Neuronal stem cell (in vitro differentiated cells): ENCODE results near the gene LOXL1.

Source experiments
- DNase-seq: peaks from one replicate; pipeline ENCODE4 v3.0.0-alpha.2; 2013; ENCODE audit warnings: low spot score
- H2AFZ ChIP-seq: one replicate; pipeline ENCODE4 v1.6.1; 2013; ENCODE audit warnings: mild to moderate bottlenecking, low read length, inconsistent platforms
- H2AK5ac ChIP-seq: 2 replicates; pipeline ENCODE4 v1.6.1; 2013; ENCODE audit warnings: low read depth, mild to moderate bottlenecking, inconsistent platforms, low read length, moderate library complexity, mixed read lengths
- H2BK120ac ChIP-seq: 2 replicates; pipeline ENCODE4 v1.6.1; 2013; ENCODE audit warnings: low read depth, mild to moderate bottlenecking, inconsistent platforms, low read length, moderate library complexity, mixed read lengths
- H2BK12ac ChIP-seq: one replicate; pipeline ENCODE4 v1.6.1; 2013; ENCODE audit warnings: low read length, inconsistent platforms
- H2BK15ac ChIP-seq: 2 replicates; pipeline ENCODE4 v1.6.1; 2013; ENCODE audit warnings: mild to moderate bottlenecking, low read length, inconsistent platforms, mixed read lengths
- H2BK5ac ChIP-seq: one replicate; pipeline ENCODE4 v1.6.1; 2013; ENCODE audit warnings: inconsistent platforms, mild to moderate bottlenecking, low read length, moderate library complexity
- H3K14ac ChIP-seq: one replicate; pipeline ENCODE4 v1.6.1; 2013; ENCODE audit warnings: low read length, inconsistent platforms
- H3K18ac ChIP-seq: 2 replicates; pipeline ENCODE4 v1.6.1; 2013; ENCODE audit warnings: low read length, inconsistent platforms
- H3K23ac ChIP-seq: 2 replicates; pipeline ENCODE4 v1.6.1; 2013; ENCODE audit warnings: low read depth, mild to moderate bottlenecking, mixed read lengths, low read length, inconsistent platforms; ENCODE audit not compliant: poor library complexity
- H3K27ac ChIP-seq: replicated peaks from 3 replicates; pipeline ENCODE4 v1.5.1; 2013; ENCODE audit warnings: low read length, inconsistent platforms
- H3K27me3 ChIP-seq, 3 experiments: 2 replicates each; pipeline ENCODE4 v1.6.1; 2013; ENCODE audit warnings: low read length in 3 of 3, mild to moderate bottlenecking in 2 of 3, inconsistent platforms in 1 of 3, low read depth in 1 of 3, mixed read lengths in 1 of 3, moderate library complexity in 1 of 3; ENCODE audit not compliant: control insufficient read depth in 3 of 3, insufficient read depth in 3 of 3
- H3K36me3 ChIP-seq, 2 donors: replicated peaks in 1 of 2; 2 replicates each; pipeline ENCODE4 v1.6.1; 2013; ENCODE audit warnings: low read length in 2 of 2; ENCODE audit not compliant: control insufficient read depth in 2 of 2, insufficient read depth in 2 of 2
- H3K4ac ChIP-seq: 2 replicates; pipeline ENCODE4 v1.6.1; 2013; ENCODE audit warnings: inconsistent platforms, mild to moderate bottlenecking, low read length, moderate library complexity
- H3K4me1 ChIP-seq, 2 donors: 1 replicate in 1 of 2; 2 replicates in 1 of 2; pipeline ENCODE4 v1.6.1; 2013; ENCODE audit warnings: low read length in 2 of 2, low read depth in 1 of 2; ENCODE audit not compliant: control insufficient read depth in 2 of 2, insufficient read depth in 1 of 2
- H3K4me2 ChIP-seq: one replicate; pipeline ENCODE4 v1.6.1; 2013; ENCODE audit warnings: mild to moderate bottlenecking, low read length, inconsistent platforms; ENCODE audit not compliant: insufficient read depth, poor library complexity, severe bottlenecking
- H3K4me3 ChIP-seq, 2 donors: 2 replicates each; pipeline ENCODE4 v1.5.1; 2013; ENCODE audit warnings: low read length in 2 of 2, mild to moderate bottlenecking in 2 of 2, inconsistent platforms in 1 of 2, moderate library complexity in 1 of 2
- H3K79me1 ChIP-seq: one replicate; pipeline ENCODE4 v1.6.1; 2013; ENCODE audit warnings: low read depth, mild to moderate bottlenecking, inconsistent platforms, low read length, moderate library complexity
- H3K9ac ChIP-seq: one replicate; pipeline ENCODE4 v1.6.1; 2013; ENCODE audit warnings: mild to moderate bottlenecking, low read depth, low read length, inconsistent platforms; ENCODE audit not compliant: poor library complexity
- H3K9me3 ChIP-seq, 2 donors: replicated peaks in 1 of 2; 2 replicates each; pipeline versions ENCODE3 to v1.6.1; 2013; ENCODE audit warnings: low read length in 2 of 2, mild to moderate bottlenecking in 2 of 2, inconsistent platforms in 1 of 2, low read depth in 1 of 2, mixed read lengths in 1 of 2, moderate library complexity in 1 of 2; ENCODE audit not compliant: control insufficient read depth in 2 of 2, insufficient read depth in 1 of 2
- H4K8ac ChIP-seq: one replicate; pipeline ENCODE4 v1.6.1; 2013; ENCODE audit warnings: low read depth, mild to moderate bottlenecking, inconsistent platforms, low read length, moderate library complexity
- H4K91ac ChIP-seq: one replicate; pipeline ENCODE4 v1.6.1; 2013; ENCODE audit warnings: low read length, low read depth, mild to moderate bottlenecking, inconsistent platforms; ENCODE audit not compliant: poor library complexity
- WGBS, 2 donors: extraction: QIAGEN DNeasy Blood & Tissue Kit; methylation state at CpG; one replicate each; pipeline ENCODE4 v1.1.7; 2013; ENCODE audit warnings: missing lambda C conversion rate in 2 of 2, mixed read lengths in 1 of 2; ENCODE audit not compliant: insufficient read length in 2 of 2, insufficient replicate concordance in 1 of 2; ENCODE audit errors: extremely low coverage in 2 of 2; 5-methylcytosine and 5-hydroxymethylcytosine counted together

The LOXL1 gene

GRCh38 chr15:73927476-73928240, 1.4 kb downstream of the LOXL1 start:
- peaks cover 41 to 42% of the 10 kb centered on the region in 2 donors for H3K4me1 ChIP-seq
- peak overlapping the region; percentile 99 for H3K18ac ChIP-seq
- peak overlapping the region; percentile 53 for H2BK120ac ChIP-seq
- peak overlapping the region; percentile 97 for H3K14ac ChIP-seq
- H3K9ac ChIP-seq, result peak overlapping the region; percentile 93
- H3K4me3 ChIP-seq, result peak overlapping the region; percentile 82 to 86
- H2AFZ ChIP-seq, result peak overlapping the region; percentile 97
- H3K36me3 ChIP-seq, result no peaks in the 10 kb centered on the region
- H2AK5ac ChIP-seq, result peak overlapping the region; percentile 52
- H3K27me3 ChIP-seq, result peaks cover 0 to 12% (median 2%) of the 10 kb centered on the region in 3 experiments
- H3K27ac ChIP-seq, result no peak overlapping the region
- no peaks in the 10 kb centered on the region for H3K9me3 ChIP-seq
- no CpG with 5 or more reads among the region's 78 CpGs for WGBS, 2 donors
- no peak overlapping the region for H4K91ac ChIP-seq
- H2BK12ac ChIP-seq, result no peak overlapping the region
- peak overlapping the region; percentile 86 for H3K23ac ChIP-seq
- H2BK15ac ChIP-seq, result peak overlapping the region; percentile 94
- no peak overlapping the region for H2BK5ac ChIP-seq
- peak overlapping the region; percentile 94 for H3K4me2 ChIP-seq
- H3K4ac ChIP-seq, result no peak overlapping the region
- peaks cover 6% of the 10 kb centered on the region for H3K79me1 ChIP-seq
- no peak overlapping the region for H4K8ac ChIP-seq
- no peak for DNase-seq

GRCh38 chr15:73928241-73928579, 1.9 kb downstream of the LOXL1 start:
- Histone ChIP-seq H2AFZ (no peak overlapping the region), H3K14ac (no peak overlapping the region), H3K27me3 (peaks cover 0 to 12% (median 2%) of the 10 kb centered on the region in 3 experiments), H4K91ac (no peak overlapping the region), H3K9ac (no peak overlapping the region), H3K23ac (no peak overlapping the region), H3K4me2 (peak overlapping the region; percentile 94), H2BK120ac (no peak overlapping the region), H3K4ac (no peak overlapping the region), H3K4me1 (peaks cover 35 to 36% of the 10 kb centered on the region in 2 donors), H3K4me3 (peak overlapping the region; percentile 29 to 82), H3K27ac (no peak overlapping the region), H3K18ac (no peak overlapping the region), H2BK15ac (no peak overlapping the region), H2AK5ac (no peak overlapping the region), H3K79me1 (peaks cover 6% of the 10 kb centered on the region), H4K8ac (no peak overlapping the region), H3K9me3 (no peaks in the 10 kb centered on the region), H3K36me3 (no peaks in the 10 kb centered on the region), H2BK5ac (no peak overlapping the region), H2BK12ac (no peak overlapping the region)
- no CpG with 5 or more reads among the region's 3 CpGs for WGBS, 2 donors
- no peak for DNase-seq

- Histone ChIP-seq H2BK5ac (no peak overlapping the region), H4K91ac (no peak overlapping the region), H3K27ac (no peak overlapping the region), H3K4me2 (no peak overlapping the region), H3K23ac (no peak overlapping the region), H3K4me1 (peaks cover 26 to 29% of the 10 kb centered on the region in 2 donors), H3K36me3 (no peaks in the 10 kb centered on the region), H2BK120ac (no peak overlapping the region), H3K9me3 (no peaks in the 10 kb centered on the region), H3K9ac (peak overlapping the region; percentile 18), H2BK12ac (no peak overlapping the region), H2AK5ac (peak overlapping the region; percentile 47), H3K14ac (peak overlapping the region; percentile 49), H3K27me3 (peaks cover 0 to 12% (median 2%) of the 10 kb centered on the region in 3 experiments), H2AFZ (no peak overlapping the region), H2BK15ac (peak overlapping the region; percentile 25), H3K4ac (no peak overlapping the region), H3K18ac (peak overlapping the region; percentile 35), H4K8ac (no peak overlapping the region), H3K79me1 (peaks cover 6% of the 10 kb centered on the region), H3K4me3 (no peak overlapping the region)
- WGBS, 2 donors, result no CpG with 5 or more reads among the region's 5 CpGs
- DNase-seq, result no peak
These were observed 2.8 kb downstream of the LOXL1 start for GRCh38 chr15:73928971-73929627.

GRCh38 chr15:73930371-73930770, 4.1 kb downstream of the LOXL1 start:
- Histone ChIP-seq H3K23ac (no peak overlapping the region), H2AK5ac (no peak overlapping the region), H3K18ac (no peak overlapping the region), H2BK120ac (no peak overlapping the region), H3K4me2 (no peak overlapping the region), H4K8ac (no peak overlapping the region), H3K79me1 (peaks cover 3% of the 10 kb centered on the region), H4K91ac (no peak overlapping the region), H2BK15ac (no peak overlapping the region), H3K36me3 (no peaks in the 10 kb centered on the region), H3K14ac (no peak overlapping the region), H3K4me3 (no peak overlapping the region), H3K27me3 (peaks cover 0 to 1% (median 0%) of the 10 kb centered on the region in 3 experiments), H3K9me3 (no peaks in the 10 kb centered on the region), H2BK12ac (no peak overlapping the region), H2AFZ (no peak overlapping the region), H3K4me1 (peaks cover 21 to 24% of the 10 kb centered on the region in 2 donors), H3K9ac (no peak overlapping the region), H2BK5ac (no peak overlapping the region), H3K27ac (no peak overlapping the region), H3K4ac (no peak overlapping the region)
- no CpG with 5 or more reads among the region's 8 CpGs for WGBS, 2 donors
- no peak for DNase-seq
